GM21390 (cell line): Measurements from ENCODE around the gene PMIS2.
A peak's percentile ranks its signal among the peaks of the same experiment; 100 is the strongest.
"Not testable (repeated sequence)": the region's sequence is repeated elsewhere in the genome, so short reads cannot be mapped to it uniquely, and the experiment has no call there.

Source experiments
- ATAC-seq: cut with Tn5 transposase; IDR thresholded peaks from one replicate; pipeline ENCODE4 v1.9.1; 2021; ENCODE audit not compliant: unreplicated experiment

The PMIS2 gene

DNA sequence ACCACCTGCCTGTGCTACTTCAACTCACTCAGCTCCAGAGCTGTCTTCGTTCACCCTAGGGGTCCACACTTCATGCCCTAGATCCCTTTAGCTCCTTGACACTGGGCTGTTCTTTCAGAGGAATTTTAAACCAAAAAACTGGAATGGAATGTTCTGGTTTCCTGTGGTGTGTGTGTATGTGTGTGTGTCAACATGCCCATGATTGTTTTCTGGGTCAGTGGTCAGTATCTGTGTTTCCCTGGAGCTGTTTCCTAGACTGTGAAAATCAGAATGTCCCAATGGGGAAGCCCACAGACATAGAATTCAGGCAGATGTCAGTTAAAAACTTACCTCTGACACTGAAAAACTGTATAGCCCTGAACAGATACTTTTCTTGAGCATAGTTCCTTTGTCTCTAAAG lies 1.3 kb downstream of the PMIS2 start:
- ATAC-seq = no peak

DNA sequence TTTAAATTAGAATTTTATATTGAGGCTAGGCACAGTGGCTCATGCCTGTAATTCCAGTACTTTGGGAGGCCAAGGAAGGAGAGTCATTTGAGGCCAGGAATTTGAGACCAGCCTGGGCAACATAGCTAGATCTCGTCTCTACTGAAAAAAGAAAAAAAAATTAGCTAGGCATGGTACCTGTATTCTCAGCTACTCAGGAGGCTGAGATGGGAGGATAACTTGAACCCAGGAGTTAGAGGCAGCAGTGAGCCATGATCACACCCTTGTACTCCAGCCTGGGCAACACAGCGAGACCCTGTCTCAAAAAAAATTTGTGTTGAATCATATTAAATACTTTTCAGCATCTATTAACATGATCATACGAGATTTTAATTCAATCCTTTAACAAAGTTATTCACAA lies 4.9 kb downstream of the PMIS2 start:
- ATAC-seq = no peak

DNA sequence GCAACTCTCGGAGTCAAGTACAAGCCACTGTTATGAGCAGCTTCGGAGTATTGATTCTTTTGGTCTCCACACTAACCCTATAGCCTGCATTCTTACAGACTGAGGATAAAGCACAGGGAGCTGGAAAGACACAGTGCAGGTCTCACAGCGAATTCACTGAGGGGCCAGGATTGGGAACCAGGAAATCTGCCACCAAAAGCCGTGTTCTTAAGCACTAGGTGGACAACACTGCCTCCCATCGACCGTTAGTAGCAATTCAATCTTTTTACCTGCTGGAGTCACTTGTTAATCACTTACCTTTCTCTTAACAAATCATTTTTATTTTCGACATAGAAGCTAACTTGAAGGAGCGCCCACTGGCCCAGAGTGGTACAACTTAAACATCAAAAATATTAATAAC lies 6.3 kb downstream of the PMIS2 start:
- ATAC-seq = no peak

DNA sequence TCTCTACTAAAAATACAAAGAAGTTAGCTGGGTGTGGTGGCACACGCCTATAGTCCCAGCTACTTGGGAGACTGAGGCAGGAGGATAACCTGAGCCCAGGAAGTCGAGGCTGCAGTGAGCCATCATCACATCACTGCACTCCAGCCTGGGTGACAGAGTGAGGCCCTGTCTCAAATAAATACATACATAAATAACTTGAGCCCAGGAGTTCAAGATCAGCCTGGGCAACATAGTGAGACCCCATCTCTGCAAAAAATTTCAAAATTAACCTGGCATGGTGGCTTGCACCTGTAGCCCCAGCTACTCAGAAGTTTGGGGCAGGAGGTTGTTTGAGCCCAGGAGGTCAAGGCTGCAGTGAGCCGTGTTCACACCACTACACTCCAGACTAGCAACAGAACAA lies 9.1 kb downstream of the PMIS2 start:
- ATAC-seq = not testable (repeated sequence)

DNA sequence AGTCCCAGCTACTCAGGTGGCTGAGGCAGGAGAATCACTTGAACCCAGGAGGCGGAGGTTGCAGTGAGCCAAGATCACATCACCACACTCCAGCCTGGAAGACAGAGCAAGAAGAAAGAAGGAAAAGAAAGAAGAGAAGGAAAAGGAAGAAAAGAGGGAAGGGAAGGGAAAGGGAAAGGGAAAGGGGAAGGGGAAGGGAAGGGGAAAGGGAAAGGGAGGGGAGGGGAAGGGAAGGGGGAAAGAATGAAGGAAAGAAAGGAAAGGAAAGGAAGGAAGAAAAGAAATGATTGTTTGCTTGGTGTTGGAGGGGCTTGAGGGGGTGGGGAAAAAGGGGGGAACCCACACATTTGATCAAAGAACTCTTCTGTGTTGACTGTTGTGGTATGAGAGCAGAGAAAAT lies 10.0 kb downstream of the PMIS2 start:
- no peak for ATAC-seq

DNA sequence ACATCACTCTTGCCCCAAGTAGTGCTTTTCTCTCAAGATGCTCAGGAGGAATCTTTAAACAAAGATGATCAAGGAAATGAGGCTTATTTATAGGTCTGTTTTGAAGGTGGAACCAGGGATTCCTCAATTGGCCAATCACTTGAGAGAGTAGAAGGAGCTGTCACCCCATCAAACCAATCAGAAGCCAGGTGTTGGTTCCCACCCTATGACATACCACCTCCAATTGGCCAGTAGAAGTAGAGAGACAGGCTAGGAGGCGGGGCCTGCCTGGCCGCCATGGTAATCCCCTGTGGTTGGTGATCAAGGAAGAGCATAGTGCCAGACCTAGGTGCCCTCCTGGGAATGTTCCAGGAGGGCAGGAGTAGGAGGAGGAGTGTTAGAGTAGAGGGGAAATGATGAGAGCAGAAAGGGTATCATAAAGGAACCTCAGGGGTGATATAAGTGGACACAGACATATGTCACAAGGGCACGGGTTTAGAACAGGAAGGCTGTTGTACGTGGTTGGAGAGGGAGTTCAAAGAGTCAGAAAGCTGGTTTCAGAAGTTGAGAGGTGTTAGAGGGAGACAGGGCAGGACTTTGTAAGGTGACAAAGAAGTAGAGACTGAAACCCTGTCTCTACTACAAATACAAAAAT lies 10.5 kb downstream of the PMIS2 start:
- peak; percentile 65 for ATAC-seq

DNA sequence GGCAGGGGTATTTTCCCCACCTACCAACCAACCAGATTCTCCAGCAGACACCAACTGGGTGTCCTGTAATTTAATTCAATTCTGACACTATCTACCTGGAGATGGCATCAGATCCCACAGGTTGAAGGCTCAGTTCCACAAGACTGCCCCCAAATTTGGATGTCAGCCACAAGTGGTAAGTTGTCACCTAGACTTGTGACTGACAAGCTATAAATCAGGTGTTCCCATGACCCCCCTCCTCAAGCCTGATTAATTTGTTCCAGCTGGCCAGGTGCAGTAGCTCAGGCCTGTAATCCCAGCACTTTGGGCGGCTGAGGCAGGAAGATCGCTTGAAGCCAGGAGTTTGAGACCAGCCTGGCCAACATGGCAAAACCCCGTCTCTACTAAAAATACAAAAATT lies 16.0 kb downstream of the PMIS2 start:
- ATAC-seq = no peak

DNA sequence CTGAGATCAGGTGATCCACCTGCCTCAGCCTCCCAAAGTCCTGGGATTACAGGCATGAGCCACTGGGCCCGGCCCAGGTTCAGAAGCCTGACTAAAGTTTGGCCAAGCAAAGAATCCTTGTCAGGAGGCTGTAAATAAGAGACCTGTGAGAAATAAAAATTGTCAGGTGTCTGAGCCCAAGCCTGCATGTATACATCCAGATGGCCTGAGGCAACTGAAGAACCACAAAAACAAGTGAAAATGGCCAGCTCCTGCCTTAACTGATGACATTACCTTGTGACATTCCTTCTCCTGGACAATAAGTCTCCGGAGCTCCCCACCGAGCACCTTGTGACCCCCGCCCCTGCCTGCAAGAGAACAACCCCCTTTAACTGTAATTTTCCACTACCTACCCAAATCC lies 18.5 kb downstream of the PMIS2 start:
- not testable (repeated sequence) for ATAC-seq

DNA sequence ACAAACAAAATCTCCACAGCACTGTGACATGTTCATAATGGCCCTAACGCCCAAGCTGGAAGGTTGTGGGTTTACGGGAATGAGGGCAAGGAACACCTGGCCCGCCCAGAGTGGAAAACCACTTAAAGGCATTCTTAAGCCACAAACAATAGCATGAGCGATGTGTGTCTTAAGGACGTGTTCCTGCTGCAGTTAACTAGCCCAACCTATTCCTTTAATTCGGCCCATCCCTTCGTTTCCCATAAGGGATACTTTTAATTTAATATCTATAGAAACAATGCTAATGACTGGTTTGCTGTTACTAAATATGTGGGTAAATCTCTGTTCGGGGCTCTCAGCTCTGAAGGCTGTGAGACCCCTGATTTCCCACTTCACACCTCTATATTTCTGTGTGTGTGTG lies 21.2 kb downstream of the PMIS2 start:
- not testable (repeated sequence) for ATAC-seq

DNA sequence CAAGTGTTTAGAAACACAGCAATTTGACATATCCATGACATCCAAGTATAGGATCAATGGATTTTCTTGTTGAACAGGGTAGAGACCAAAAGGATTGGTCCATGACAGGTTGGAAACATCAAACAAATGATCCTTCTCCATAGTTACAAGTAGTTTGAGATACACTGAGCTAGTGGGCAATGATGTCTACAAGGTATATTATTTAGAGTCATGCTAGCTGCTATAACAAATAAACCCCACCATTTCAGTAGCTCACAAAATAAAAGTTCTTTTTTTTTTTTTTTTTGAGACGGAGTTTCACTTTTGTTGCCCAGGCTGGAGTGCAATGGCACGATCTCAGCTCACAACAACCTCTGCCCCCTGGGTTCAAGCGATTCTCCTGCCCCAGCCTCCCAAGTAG lies 21.7 kb downstream of the PMIS2 start:
- ATAC-seq = no peak

DNA sequence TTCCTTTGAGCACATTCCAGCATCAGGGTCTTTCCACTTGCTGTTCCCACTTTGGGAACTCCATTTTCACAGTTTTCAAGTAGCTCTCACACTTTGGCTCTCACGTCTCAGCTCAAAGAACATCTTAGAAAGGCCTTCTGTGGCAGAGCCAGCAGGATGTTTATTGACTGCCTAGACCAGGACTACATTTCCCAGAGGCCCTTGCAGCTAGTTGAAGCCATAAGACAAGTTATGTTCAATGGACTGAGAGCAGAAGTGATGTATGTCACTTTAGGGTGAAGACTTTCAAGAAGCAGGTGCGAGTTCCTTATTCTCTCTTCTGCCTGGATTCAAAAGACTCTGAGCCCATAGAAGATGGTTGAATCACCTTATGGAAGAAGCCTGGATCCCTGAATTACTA lies 22.3 kb downstream of the PMIS2 start:
- ATAC-seq = no peak

DNA sequence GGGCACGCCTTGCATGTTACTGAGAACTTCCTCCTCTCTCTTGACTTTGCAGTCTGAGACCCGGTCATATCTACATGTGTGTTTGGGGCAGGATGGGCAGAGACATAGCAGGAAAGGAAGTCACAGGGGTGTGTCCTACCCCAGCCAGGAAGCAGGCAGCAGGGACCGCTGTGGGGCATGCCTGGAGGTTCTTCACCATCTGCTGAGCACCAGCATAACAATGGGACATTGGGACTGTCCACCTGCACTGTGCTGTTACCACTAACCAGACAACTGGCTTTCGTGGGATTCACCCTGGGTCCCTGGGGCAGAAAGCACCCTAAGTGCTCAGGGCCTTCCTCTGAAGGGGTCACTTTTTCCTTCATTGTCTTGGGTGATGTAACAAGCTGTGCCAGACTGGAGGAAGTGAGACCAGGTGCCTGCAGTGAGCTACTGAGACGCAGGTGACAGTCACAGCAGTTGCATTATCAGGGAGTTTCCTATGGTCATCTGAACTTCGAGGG lies 23.9 kb downstream of the PMIS2 start:
- ATAC-seq = no peak

DNA sequence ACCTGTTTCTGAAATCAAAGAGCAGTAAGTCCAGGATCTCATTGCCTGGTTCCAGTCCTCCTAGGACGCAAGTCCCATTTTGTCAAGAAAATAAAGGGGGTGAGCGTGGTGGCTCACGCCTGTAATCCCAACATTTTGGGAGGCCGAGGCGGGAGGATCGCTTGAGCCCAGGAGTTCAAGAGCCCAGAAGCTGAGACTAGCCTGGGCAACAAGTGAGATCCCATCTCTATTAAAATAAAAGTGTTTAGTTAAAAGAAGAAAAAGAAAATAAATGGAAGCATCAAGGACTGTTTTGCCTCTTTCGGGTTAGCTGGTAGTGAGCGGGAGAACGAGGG lies 26.2 kb downstream of the PMIS2 start:
- no peak for ATAC-seq

DNA sequence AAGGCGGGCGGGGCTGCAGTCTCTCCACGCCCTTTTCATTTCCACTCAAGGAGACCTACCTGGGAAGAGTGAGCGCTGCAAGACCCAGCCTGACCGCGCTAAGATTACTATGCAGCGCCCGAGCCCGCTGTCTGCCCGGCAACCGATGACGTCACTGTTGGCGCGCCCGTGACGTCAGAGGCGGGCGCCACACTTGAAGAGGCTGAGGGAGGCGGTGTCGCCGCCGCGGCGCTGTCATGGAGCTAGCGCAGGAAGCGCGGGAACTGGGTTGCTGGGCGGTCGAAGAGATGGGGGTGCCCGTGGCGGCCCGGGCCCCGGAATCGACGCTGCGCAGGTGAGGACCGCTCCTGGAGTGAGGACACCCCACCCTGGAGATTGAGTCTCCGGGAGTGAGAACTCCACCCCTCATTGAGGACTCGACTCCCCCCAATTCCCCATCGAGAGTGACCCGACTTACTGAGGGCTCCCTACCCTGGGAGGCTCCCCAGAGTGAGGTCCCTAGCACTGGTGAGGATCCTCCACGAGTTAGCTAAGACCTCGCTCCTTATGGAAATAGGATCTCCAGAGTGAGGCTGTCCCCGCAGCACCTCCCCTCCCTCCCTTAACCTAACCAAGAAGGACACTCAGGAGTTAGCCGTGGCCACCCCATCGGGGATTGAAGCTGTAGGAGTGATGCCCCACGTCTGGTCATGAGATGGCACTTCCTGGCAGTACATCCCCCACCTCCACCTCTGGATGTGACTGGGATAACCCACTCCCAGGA lies 26.8 kb downstream of the PMIS2 start, which contains the start of gene HAUS5:
Gene HAUS5 (plus strand): TSS at position 177 of the 763 bp plus-strand sequence. CDS start 60 bp downstream, at position 237.
- peak; percentile 67 for ATAC-seq

DNA sequence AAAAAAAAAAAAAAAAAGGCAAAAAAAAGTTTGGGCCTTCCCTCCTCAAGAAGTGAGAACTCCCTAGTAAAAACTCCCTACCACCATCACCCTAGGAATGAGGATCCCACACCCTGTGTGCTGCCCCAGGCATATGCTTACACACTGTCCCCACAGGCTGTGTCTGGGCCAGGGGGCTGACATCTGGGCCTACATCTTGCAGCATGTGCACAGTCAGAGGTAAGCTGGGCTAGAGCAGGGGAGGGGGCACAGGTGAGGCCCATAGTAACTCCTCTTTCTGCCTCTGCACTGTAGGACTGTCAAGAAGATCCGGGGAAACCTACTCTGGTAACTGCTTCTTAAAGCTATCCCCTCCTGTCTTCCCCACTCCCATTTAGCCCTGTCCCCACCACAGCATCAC lies 27.6 kb downstream of the PMIS2 start:
- ATAC-seq = no peak

DNA sequence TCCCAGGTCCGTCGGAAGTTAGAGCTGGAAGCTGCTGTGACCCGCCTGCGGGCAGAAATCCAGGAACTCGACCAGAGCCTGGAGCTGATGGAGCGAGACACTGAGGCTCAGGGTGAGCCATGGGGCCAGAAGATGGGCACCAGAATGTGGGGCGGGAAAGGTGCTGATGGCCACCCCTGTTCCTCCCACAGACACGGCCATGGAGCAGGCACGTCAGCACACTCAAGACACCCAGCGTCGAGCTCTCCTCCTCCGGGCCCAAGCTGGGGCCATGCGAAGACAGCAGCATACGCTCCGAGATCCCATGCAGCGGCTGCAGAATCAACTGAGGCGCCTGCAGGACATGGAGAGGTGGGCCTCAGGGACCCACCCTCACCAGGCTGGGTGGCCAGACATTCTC lies 29.1 kb downstream of the PMIS2 start:
- no peak for ATAC-seq

DNA sequence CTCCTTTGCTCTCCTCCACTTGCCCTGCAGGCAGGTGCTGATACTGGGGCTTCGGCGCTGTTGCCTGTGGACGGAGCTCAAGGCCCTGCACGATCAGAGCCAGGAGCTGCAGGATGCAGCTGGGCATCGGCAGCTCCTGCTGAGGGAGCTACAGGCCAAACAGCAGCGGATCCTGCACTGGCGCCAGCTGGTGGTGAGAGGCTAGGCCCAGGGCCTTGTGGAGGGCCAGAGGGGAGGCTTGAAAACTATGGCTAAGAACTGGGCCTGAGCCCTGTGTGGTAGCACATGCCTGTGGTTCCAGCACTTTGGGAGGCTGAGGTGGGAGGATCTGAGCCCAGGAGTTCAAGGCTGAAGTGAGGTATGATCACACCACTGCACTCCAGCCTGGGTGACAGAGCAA lies 32.9 kb downstream of the PMIS2 start:
- ATAC-seq = no peak

DNA sequence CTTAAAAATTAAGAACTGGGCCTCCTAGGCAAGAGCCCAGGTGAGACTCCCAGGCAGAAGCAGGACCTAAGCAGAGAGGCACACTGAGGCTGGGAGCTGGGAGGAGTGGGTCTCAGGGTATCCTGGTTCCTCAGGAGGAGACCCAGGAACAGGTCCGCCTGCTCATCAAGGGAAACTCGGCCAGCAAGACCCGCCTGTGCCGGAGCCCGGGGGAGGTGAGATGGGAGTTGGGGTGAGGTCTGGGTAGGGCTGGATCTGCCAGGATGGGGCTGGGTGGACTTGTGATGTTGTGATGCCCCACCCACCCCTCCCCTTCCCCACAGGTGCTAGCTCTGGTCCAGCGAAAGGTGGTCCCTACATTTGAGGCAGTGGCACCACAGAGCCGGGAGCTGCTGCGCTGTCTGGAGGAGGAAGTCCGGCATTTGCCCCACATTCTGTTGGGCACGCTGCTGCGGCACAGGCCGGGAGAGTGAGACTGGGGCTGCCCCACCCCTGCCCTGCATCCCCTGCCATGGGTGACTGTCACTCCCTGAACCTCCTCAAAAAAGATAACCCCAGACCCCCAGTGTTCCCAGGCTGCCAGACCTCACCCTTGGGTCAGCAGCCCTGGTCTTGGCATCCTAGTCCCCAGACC lies 33.4 kb downstream of the PMIS2 start:
- no peak for ATAC-seq

DNA sequence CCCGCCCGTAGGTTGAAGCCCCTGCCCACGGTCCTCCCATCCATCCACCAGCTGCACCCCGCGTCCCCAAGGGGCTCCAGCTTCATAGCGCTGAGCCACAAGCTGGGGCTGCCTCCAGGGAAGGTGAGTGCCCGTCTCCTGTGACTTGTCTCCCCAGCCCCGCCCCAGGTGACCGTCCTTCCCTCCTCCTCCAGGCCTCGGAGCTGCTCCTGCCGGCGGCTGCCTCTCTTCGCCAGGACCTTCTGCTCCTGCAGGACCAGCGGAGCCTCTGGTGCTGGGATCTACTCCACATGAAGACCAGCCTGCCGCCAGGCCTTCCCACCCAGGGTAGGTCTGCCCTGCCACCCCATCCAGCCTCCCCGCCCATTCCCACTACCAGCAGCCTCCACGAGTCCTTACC lies 34.0 kb downstream of the PMIS2 start:
- ATAC-seq = no peak

DNA sequence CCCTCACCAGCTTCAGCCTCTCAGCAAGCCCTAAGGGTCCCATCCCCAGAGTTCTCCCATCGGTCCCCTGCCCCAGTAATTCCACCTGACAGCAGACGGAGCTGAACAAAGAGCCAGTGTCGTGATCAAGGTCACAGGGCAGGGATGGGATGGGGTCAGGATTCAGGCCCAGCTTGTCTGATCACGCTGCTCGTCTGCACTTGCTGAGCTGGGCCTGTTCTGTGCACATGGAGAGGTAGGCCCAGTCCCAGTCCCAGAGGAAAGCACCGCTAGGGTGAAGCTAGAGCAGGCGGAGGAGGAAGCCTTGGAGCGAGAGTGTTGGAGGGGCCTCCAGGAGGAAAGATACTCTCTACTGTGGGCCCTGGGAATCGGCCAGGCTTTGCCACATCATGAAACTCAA lies 35.7 kb downstream of the PMIS2 start:
- no peak for ATAC-seq

DNA sequence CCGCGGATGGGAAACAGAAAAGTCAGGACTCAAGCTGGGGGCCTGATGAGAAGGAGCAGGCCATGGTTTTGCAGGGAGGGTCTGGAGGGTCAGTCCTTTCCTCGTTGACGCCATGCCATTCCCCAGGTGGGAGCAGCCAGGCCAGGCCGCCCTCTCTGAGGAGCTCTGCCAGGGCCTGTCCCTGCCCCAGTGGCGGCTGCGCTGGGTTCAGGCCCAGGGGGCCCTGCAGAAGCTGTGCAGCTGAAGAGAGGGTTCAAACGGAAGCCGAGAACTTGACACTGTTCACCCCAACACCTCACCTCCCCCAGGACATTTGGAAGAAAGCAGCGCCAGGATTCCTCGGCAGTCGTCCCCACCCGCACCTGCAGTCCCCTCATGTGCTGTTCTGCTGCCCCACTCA lies 36.8 kb downstream of the PMIS2 start:
- no peak for ATAC-seq

DNA sequence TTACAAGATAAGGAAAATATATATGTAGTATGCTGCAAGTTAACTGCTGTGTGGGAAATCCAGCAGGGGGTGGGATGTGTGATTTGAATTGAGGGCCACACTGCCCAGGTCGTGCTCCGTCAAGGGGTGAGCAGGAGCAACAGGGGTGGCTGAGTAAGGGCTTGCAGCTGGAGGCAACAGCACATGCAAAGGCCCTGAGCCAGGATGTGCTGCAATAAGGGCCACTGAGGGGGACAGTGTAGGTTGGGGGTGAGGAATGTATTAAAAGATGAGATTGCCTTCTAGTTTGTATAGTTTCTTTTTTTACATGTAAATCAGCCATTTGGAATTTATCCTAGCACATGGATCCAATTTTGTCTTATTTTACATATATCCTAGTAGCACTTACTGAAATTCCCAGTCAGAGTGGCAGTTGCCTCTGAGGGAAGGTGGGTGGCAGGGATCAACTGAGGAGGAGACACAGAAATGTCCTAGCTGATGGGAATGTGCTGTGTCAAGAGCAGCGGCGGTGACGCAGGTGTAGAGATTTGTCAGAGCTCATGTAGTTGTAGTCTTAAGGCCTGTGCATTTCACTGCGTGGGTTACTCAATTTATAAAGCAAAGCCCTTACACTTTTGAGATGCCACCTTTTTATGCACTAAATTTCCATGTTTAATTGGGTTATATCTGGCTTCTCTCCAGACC lies 37.5 kb downstream of the PMIS2 start:
- no peak for ATAC-seq
